SKM-1 (cell line): ENCODE data around the gene WDR7.

Experiments used
- DNase-seq: peaks from one replicate; lab custom pipeline; 2025; ENCODE audit not compliant: unreplicated experiment; lab: John Stamatoyannopoulos, UW

WDR7 gene

DNA sequence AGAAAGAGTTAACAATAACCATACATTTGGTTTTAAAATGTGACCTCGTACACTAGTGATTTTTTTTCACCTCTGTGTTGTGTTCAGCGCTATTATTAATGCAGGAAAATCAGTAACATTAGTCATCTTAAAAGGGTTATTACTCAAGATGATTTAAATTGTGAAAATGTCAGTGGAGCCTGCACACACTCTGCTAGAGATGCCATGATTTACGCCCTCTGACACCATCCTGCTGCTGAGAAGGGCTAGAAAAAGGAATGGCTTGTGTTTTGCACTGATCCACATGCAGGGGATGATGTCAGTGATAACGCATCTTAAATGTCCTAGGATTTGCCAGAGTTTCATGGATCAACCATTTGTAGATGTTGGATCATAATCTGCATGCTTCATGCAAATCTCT is 374.4 kb downstream of the WDR7 start:
- no peak for DNase-seq

DNA sequence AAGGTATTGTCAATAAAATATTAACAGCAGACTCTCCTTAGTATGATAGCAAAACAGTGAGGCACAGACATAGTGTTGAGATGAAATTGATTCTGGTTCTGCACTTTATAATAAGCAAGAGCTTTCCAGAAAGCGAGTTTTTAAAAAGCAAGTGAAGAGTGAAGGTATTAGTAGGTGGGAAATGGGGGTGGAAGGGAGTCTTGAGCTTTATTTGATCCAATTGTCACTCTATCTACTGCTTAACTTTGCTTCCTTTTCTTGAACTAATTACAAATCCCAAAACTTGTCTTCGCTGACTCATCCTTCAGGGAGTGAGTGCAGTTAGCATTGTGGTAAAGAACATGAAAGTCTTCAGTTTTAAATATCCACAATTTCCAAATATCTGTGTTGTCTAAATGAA is 375.2 kb downstream of the WDR7 start:
- DNase-seq: no peak

DNA sequence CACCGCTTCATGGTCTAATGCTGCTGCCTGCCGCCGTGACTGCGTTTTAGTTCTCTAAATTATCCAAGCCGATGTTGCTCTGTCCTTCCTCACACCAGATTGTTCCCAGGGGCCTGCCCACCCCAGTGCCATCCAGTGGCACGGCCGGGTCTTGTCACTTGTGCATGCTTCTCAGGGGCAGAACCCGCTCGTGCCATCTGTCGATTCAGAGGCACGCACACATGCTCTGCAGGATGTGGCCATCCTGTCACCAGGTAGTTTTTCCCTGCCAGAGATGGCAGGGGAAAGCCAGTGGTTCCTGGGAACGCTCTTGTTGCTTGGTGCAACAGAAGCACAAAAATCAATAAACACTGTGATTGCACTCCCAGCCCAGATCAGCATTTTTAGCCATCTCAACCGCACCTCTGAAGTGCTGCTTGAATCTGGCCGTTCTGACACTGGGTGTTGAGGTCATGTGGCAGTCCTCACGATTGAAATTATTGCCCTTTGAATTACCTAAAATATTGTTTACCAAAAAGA is 376.1 kb downstream of the WDR7 start:
- DNase-seq: no peak

DNA sequence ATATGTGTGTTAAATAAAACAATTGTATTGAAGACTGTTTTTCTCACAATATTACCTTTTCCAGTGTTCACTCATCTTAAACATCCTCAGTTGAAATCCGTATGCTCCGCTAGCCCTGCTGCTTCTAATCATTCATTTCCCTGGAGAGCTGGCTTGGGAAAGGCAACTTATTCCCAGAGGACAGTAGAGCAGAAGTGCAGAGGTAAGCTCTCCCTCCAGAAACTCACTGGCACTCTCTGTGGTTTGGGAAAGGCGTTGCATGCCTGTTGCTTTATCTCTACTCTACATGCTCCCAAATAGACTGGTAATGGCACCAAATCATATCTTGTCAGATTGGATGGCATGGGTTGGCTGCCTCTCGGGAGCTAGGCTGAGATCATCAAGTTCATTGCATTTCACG is 378.6 kb downstream of the WDR7 start:
- no peak for DNase-seq

DNA sequence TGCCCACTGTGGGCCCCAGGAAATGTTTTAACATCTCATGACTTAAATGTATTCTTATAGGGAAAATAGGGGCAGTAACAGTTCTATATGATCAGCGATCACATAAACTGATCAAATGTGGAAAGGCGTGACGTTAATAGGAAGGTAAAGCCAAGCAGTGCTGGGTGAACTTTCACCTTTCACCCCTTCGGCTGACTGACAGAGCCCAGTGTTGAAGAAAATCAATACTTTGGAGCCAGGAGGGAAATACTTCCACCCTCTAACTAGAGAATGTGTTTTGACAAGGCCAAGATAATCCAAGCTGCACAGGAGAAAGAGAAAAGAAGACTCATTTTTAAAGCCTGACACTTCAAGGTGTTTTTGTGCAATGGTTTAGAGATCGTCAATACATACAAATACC is 379.3 kb downstream of the WDR7 start:
- no peak for DNase-seq

DNA sequence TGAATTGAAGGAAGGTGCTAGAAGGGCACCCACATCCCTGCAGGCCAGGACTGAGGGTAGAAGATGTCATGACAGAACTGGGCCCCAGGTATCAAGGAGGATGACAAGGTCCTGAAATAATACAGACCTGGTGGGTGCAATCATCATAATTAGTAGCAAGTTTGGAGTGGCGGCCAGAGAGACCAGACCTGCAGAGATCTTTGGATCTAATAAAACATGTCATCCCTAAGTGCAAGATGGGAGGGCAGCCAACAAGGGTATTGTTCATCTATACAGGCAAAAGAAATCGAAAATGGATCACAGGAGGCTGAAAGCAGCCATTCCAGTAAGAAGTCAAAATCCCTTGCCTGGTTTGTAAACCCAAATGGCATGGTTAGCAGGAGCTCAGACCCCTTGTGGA is 384.4 kb downstream of the WDR7 start:
- DNase-seq: no peak

DNA sequence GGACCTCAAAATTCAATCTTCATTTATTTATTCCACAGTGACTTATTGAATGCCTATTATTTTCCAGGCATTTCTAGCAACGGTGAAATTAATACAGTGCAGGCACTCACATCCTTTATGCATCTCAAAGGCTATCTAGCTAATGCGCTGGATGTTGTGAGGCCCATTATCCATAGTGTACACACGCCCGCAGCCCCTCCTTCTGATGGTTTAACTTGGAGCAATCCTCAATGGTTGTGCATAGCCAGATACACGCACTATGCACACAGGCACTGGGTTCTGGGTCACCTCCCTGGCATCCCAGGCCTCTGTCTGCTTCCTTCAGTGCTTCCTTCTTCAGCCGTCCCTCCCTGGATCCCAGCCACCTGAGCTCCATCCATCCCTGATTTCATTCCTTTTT is 387.2 kb downstream of the WDR7 start:
- no peak for DNase-seq

DNA sequence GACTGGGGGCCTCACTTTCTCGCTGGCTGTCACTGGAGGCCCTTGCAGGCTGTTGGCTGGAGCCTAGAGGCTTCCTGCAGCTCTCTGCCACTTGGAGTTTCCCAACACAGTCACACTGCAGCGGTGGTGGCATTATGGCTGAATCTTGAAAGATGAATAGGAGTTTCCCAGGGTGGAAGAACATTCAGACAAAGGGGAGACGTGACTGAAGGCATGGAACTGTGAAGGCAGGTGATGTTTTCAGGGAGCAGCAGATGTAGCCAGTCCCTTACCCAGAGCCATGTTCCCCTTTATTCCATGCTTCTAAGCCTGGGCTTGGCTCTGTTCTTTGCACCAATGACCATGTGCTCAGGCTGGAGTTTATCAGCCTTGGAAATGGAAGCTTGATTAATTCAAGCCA is 389.0 kb downstream of the WDR7 start:
- no peak for DNase-seq

DNA sequence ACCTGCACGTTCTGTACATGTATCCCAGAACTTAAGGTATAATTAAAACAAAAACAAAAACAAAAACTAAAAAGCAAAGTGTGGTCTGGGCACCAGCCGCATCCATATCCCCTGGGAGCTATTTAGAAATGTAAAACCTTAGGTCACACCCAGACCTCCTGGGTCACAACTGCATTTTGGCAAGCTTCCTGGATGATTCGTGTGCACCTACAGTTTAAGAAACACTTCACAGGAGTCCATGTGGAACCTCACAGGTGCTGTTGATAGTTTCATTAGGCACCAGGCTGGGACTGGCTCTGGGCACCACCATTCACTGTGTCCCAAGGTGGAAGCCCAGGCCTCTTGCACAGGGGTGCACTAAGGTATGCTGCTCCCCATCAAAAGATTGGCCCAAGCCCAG is 392.1 kb downstream of the WDR7 start:
- DNase-seq: no peak

DNA sequence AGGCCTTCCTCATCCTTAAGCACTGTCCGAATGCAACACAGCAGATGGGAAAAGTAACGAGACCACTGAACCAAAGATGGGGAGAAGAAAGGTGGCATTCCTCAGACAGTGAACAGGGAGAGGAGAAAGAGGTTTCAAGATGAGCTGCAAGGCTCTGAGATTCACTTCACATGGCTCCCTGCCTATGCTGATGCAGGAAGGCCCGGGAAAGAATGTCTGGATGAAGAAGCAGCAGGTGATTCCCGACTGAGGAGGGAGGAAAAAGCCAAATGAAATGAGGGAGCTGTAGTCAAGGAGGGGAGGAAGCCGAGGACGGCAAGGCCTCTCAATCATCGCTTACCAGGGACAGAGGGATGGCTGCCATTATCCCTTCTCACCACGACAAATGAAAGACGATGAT is 397.2 kb downstream of the WDR7 start:
- no peak for DNase-seq

DNA sequence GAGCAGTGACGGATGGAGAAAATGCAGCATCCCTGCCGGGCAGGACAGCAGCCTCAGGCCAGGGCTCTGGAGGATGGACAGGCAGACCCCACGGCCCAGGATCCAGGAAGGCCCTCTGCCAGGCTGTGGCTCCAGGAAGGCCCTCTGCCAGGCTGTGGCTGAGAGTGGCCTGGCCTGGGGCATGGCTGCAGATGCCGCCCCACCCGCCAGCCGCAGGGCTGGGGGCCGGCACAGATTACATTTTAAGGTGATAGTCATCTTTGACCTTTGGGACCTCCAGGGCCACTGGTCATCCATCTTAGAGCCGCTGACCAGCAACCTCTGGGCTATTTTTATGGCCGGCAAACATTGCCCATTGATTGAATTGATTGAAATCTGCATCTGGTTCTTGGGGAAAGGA is 397.7 kb downstream of the WDR7 start:
- DNase-seq: no peak

DNA sequence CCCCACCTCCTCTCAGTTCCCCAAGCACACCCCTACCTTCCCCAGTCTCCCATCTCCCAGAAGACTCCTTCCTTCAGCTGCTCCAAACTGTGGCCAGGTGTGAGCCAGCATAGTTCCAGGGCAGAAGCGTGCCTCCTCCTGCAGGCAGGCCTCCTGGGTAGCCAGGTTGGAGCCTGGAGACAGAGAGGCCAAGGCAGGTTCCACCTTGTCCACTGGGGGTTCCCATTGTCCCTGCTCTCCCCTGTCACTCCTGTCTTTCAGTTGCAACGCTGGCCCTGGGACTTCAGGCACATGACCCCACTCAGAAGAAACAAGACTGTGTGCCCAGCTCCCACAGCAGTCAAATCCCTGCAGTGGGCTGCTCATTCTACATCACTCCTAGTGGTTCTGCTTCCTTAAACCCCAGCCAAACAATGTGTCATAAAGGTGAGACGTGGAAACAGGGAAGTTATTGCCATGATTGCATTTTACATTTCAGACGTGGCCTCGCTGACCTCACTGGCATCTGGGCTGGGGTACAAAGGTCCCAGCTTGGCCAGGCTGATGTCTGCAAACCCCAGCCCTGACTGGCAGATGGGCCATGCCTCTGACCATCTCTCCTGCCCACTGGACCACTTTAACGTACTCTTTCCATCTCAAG is 399.3 kb downstream of the WDR7 start:
- no peak for DNase-seq

DNA sequence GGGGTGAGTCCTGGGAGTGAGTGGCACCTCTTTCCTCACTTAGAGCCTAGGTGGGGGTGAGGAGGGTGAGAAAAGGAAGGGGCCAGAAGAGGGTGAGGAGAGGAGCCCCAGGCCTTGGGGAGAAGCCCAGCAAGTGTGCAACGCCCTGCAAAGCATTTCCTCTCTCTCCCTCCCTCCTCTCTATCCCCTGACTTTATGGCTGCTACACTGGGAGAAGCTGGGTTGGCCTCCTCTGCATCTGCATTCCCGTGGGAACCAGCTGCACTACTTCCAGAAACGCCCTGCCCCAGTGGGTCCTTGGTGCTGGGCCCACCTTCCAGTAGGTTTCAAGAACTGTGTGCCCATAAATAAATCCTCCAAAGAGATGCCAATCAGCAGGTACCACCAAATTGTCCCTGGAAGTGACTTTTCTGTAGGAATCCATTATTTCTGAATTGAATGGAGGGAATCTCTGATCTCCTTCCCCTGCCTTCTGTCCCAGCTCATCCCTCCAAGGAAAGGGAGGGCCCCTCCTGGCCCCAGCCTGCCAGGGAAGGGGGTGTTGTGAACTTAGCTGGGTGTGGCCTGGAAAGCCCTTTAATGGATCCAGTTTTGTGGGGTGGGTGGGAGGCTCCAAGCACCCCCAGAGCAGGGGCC is 400.0 kb downstream of the WDR7 start:
- no peak for DNase-seq

DNA sequence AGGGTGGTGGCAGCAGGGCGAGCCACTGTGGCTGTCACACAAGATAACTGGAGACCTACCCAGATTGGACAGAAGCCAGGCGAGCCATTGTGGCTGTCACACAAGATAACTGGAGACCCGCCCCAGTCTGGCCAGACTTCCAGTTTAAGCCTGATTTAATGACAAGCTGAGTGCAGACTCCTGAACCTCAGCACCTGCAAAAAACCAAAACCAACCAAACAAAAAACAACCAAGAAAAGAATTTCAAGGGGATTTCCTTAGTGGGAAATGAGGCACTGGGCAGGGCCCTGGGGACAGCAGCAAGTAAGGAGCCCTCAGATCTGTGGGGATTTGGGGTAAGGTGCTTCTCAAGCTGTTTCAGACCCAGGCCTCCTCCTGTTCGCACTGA is 400.5 kb downstream of the WDR7 start:
- DNase-seq: no peak

DNA sequence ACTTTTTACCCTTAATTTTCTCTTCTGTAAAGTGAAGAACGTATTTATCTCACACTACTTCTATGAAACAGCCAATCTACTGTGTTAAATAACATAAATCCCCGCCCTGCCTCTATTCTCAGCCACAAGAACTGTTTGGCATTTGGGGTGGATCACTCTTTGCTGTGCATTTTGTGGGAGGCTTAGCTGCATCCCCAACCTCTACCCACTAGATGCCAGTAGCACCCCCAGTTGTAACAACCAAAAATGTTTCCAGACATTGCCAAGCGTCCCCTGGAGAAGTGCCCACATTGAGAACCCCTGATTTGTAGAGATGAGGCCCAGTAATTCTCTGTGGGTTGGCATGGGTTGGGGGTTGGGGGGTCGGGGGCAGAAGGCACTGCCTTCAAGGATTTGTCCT is 401.0 kb downstream of the WDR7 start:
- DNase-seq: no peak

DNA sequence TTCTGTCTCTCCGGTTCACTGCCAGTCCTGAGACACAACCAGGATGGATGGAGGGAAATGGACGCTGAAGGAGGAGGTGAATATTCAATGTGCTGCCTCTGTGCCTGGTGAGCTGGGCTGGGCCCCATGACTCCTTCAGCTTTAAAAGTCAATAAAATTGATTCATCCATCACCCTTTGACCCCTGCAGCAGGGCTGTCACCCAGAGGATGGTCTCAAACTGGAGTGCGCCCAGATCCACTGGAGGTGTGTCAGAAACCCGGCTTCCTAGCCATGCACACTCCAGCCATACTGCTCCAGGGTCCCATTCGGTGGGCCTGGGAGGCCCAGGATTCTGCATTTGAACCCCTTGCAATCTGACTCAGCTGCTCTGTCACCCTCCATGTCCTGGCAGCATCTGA is 401.6 kb downstream of the WDR7 start:
- no peak for DNase-seq

DNA sequence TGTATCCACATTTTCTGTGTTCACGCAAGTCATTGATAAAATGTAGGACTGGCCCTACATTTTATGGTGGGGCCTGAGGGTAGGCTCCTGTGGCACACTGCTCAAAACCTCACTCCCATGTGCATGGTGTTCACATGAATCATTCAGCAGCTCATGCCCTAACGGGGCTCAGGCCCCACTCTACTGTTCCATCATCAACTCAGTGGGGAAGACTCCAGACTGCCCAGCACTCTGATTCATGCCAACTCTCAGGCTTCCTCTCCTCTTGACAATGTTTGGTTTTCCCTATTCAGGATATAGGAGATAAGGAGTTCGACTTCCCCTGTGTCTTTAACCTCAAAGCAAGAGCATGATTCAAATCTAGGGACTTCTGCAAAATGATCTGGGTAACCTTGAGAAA is 403.7 kb downstream of the WDR7 start:
- DNase-seq: no peak

DNA sequence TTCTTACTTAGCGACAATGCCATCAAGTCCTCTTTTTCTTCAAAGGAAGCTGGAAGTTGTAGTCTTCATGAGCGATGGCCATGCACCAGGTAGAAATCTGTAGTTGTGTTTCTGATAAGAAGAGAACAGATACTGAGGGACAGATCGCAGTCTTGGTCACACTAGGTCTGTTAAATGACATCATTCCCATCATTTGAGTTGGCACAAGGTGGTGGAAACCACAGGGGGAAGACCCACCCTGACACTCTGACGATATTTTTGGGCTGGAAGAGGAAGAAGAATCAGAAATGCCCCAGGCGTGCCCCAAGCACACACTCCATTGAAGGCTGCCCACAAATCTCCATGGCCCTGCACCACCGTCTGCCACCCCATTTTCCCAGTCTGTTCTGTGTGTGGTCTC is 406.7 kb downstream of the WDR7 start:
- no peak for DNase-seq

DNA sequence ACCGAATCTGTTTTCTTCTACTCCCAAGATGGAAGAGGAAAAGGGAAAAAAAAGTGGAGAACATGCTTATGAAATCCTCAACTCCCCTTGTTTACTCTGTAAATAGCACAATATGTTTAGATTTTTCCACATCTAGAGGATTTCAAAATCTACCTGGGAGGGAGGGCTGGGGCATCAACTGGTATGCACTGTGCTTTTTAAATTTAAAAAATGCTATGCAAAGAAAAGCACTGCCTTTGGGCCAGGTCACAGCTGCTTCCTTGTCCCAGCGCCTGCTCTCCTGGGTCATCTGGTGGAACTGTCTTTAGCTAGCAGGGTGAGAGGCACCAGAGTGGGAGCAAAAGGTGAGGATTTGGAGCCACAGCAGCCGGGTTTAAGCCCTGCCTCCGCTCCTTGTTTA is 407.6 kb downstream of the WDR7 start:
- DNase-seq: no peak

DNA sequence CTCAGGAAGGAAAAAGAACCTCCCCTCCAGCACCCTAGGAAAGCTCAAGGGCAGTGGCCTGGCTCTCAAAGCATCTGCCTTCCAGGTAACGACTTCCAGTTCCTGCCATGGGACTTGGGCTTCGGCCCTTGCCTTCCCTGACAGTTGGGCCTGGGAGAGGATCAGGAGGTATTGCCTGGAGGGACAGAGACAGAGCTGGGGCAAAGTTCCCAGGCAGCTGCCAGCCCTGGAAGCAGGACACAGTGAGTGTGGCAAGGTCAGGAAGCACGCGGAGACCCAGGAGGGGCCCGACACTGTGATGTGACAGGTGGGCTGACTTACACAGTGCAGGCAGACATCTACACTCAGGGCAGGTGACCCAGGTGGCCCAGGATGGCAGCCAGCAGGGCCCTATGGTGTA is 408.2 kb downstream of the WDR7 start:
- no peak for DNase-seq

DNA sequence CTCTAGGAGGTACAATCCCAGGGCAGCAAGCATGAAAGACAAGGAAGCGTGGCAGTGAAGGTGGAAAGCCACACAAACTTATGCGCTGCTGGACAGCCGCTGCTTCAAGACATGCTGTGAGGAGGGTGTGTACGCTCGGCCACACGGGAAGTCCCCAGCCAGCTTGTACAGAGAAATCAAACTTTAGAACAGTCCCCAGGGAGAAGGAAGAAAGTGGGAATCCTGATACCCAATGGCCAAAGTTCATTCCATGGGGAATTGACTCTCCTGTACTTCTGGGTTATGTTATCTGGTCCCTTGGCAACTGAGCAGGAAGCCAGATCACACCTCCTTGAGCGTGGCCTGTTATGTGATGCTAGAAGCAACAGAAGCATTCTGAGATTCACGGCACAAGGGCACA is 409.7 kb downstream of the WDR7 start:
- no peak for DNase-seq

DNA sequence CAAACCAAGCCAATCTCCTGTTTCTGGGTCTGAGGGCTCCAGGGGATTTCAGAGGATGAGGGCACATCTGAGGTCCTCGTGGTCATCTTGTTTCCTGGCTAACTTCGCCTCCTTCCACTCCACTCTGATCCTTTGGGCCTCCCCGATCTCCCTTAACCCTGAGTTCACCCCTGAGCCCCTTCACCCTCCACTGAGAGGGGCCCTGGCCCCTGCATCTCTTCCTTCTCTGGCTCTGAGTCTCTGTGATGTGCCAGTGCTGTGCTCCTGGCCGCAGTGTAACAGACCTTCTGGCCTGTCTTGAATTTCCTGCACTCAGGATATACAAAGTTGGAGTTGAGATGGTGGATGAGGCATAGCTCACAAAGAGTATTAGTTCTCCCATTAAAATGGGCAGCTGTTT is 411.0 kb downstream of the WDR7 start:
- no peak for DNase-seq

DNA sequence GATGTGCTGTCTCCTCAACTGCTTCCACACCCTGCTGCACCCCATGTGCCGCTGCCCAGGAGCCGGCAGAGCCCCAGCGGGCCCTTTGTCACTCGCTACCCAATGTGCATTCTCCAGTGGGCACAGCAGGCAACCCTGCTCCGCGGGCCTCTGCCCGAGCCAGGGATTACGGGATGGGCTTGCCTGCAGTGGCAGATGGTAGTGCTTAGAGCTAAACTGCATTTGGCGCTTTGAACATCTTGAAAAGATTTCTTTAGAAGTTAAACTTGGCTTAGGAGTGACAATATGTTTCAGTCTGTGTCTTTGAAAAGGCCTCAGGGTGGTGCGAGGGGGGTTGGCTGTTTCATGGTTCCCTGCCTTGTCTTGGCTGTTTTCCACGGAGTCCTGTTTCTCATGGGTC is 411.7 kb downstream of the WDR7 start:
- no peak for DNase-seq
